PC-3 (cell line): Measurements from ENCODE around the gene PARK7. TPM values are rescaled to one million over a fixed set of nuclear protein-coding genes. Genes with fewer than 3 reads are reported as not detected.

Source experiments
- ATAC-seq: fragments of 200-7000 bp; cut with Tn5 transposase; 2 replicates; pipeline ENCODE4 v1.9.1; 2020; ENCODE audit warnings: mild to moderate bottlenecking, moderate library complexity
- BruUV-seq: library from RNA; stranded (reverse); fragments of 400-500 nt; replicated peaks from 2 replicates; lab custom pipeline; 2021; lab: Mats Ljungman, UMichigan
- CTCF ChIA-PET: fragments of 300-600 bp; sonication (Branson Sonifier 250); formaldehyde crosslinking; loops from one replicate; lab custom pipeline; 2022; ENCODE audit warnings: antibody characterized with exemption; lab: Charles Lee
- POLR2A ChIA-PET: fragments of 300-600 bp; sonication (Branson Sonifier 250); formaldehyde crosslinking; loops from one replicate; lab custom pipeline; 2022; ENCODE audit warnings: antibody characterized with exemption; ENCODE audit not compliant: unreplicated experiment; lab: Charles Lee
- DNase-seq: peaks from one replicate; pipeline ENCODE4 v3.0.0-alpha.2; 2015
- H2AFZ ChIP-seq: fragments of 300-600 bp; sonication (generic); 2 replicates; pipeline ENCODE4 v1.6.0; 2016; ENCODE audit warnings: antibody characterized with exemption, low read length
- H3F3A ChIP-seq: fragments of 300-600 bp; sonication (generic); one replicate; pipeline ENCODE4 v1.6.0; 2017; ENCODE audit warnings: antibody characterized with exemption, low read length, control low read depth, mild to moderate bottlenecking; ENCODE audit not compliant: unreplicated experiment
- H3K27ac ChIP-seq: fragments of 300-600 bp; sonication (generic); 2 replicates; pipeline ENCODE4 v1.5.1; 2016; ENCODE audit warnings: mild to moderate bottlenecking, low read length
- H3K27me3 ChIP-seq: fragments of 300-600 bp; sonication (generic); 2 replicates; pipeline ENCODE4 v1.6.1; 2016; ENCODE audit warnings: low read length, mixed read lengths
- H3K36me3 ChIP-seq: fragments of 300-600 bp; sonication (generic); 2 replicates; pipeline ENCODE4 v1.6.1; 2016; ENCODE audit warnings: low read depth, mixed run types, low read length, mixed read lengths
- H3K4me1 ChIP-seq: fragments of 300-600 bp; sonication (generic); 2 replicates; pipeline ENCODE4 v1.5.1; 2016; ENCODE audit warnings: low read length; ENCODE audit not compliant: insufficient read depth
- H3K4me2 ChIP-seq: fragments of 300-600 bp; sonication (generic); 2 replicates; pipeline ENCODE4 v1.6.0; 2016; ENCODE audit warnings: low read length
- H3K4me3 ChIP-seq: fragments of 300-600 bp; sonication (generic); 2 replicates; pipeline ENCODE4 v1.5.1; 2016; ENCODE audit warnings: mild to moderate bottlenecking, low read length, mixed read lengths
- H3K79me2 ChIP-seq: fragments of 300-600 bp; sonication (generic); 2 replicates; pipeline ENCODE4 v1.6.1; 2017; ENCODE audit warnings: low read length, mixed read lengths
- H3K9ac ChIP-seq: fragments of 300-600 bp; sonication (generic); 2 replicates; pipeline ENCODE4 v1.6.0; 2016; ENCODE audit warnings: mild to moderate bottlenecking, low read length
- H3K9me2 ChIP-seq: fragments of 300-600 bp; sonication (generic); replicated peaks from 2 replicates; pipeline ENCODE4 v1.6.1; 2016; ENCODE audit warnings: mixed run types, low read length, mixed read lengths
- H3K9me3 ChIP-seq: fragments of 300-600 bp; sonication (generic); 2 replicates; pipeline ENCODE4 v1.6.1; 2016; ENCODE audit warnings: low read length, mixed read lengths
- H4K20me1 ChIP-seq: fragments of 300-600 bp; sonication (generic); 2 replicates; pipeline ENCODE4 v1.6.1; 2016; ENCODE audit warnings: low read length, mixed read lengths
- CTCF ChIP-seq: fragments of 300-600 bp; sonication (generic); conservative IDR thresholded peaks from 2 replicates; pipeline ENCODE4 v1.5.1; 2017; ENCODE audit warnings: antibody characterized with exemption, low read depth, mild to moderate bottlenecking, low read length
- EZH2 ChIP-seq: fragments of 300-600 bp; sonication (generic); IDR thresholded peaks from one replicate; pipeline ENCODE4 v1.6.1; 2017; ENCODE audit warnings: antibody characterized with exemption, mild to moderate bottlenecking, low read length; ENCODE audit not compliant: unreplicated experiment
- EZH2phosphoT487 ChIP-seq: fragments of 300-600 bp; sonication (generic); IDR thresholded peaks from 2 replicates; pipeline ENCODE4 v1.6.1; 2018; ENCODE audit warnings: mild to moderate bottlenecking, antibody characterized with exemption, low read length, borderline replicate concordance
- intact Hi-C: fragments of 100-400 bp; cut with micrococcal nuclease; formaldehyde crosslinking; loops from 2 replicates; pipeline ENCODE4 v1.9.0; 2023
- total RNA-seq: library from RNA; depleted of rRNA; stranded (reverse); fragments of >200 nt; gene quantifications from 2 replicates; pipeline ENCODE4 v1.2.3, GENCODE V29; 2014

The PARK7 gene
- total RNA-seq, 1 experiment from 2014 or later, result 316 TPM

GRCh38 chr1:7964476-7964875 is 3.0 kb downstream of the PARK7 start:
- Histone ChIP-seq H3K9me2 (no peaks in the 10 kb centered on the region), H3K27me3 (no peaks in the 10 kb centered on the region), H3F3A (no peaks in the 10 kb centered on the region), H2AFZ (no peak overlapping the region), H3K4me1 (peaks cover 13% of the 10 kb centered on the region), H3K4me2 (no peak overlapping the region), H4K20me1 (peaks cover 6% of the 10 kb centered on the region; the same call in 1 of the 2 replicates), H3K79me2 (peaks cover 84% of the 10 kb centered on the region), H3K36me3 (peaks cover 41% of the 10 kb centered on the region), H3K9ac (no peak overlapping the region), H3K27ac (no peak overlapping the region), H3K4me3 (no peak overlapping the region), H3K9me3 (no peaks in the 10 kb centered on the region)
- BruUV-seq, result no TSS peak
- ChIA-PET CTCF (no interaction called here), POLR2A (interaction anchor here (0.6 kb wide), 1 partner anchor 154 kb away, joined by 3 read pairs; no protein-coding TSS in a partner anchor)
- ATAC-seq (no peak), DNase-seq (no peak)
- TF ChIP-seq EZH2 (no peak), EZH2phosphoT487 (no peak), CTCF (no peak)
- intact Hi-C loops, result loop anchor here (10.0 kb wide), 1 partner anchor 300 kb away; no protein-coding TSS in a partner anchor

GRCh38 chr1:7967196-7967595 is 5.7 kb downstream of the PARK7 start:
- no peaks in the 10 kb centered on the region for H3K9me2 ChIP-seq
- POLR2A ChIA-PET, result no interaction called here
- no TSS peak for BruUV-seq
- no peak for TF ChIP-seq CTCF
- TF ChIP-seq EZH2, result no peak
- TF ChIP-seq EZH2phosphoT487, result no peak
- no peaks in the 10 kb centered on the region for H3K27me3 ChIP-seq
- ATAC-seq (no peak), DNase-seq (no peak)
- intact Hi-C loops, result loop anchor here (10.0 kb wide), 1 partner anchor 302 kb away; no protein-coding TSS in a partner anchor
- H4K20me1 ChIP-seq, result peaks cover 6% of the 10 kb centered on the region; the same call in 1 of the 2 replicates
- no peak overlapping the region for H2AFZ ChIP-seq
- no peak overlapping the region for H3K27ac ChIP-seq
- H3K4me3 ChIP-seq, result no peak overlapping the region
- peaks cover 66% of the 10 kb centered on the region for H3K79me2 ChIP-seq
- peaks cover 60% of the 10 kb centered on the region for H3K36me3 ChIP-seq
- peaks cover 9% of the 10 kb centered on the region; the same call in 1 of the 2 replicates for H3K4me1 ChIP-seq
- no peaks in the 10 kb centered on the region for H3F3A ChIP-seq
- no peak overlapping the region for H3K4me2 ChIP-seq
- H3K9me3 ChIP-seq, result no peaks in the 10 kb centered on the region
- CTCF ChIA-PET, result no interaction called here
- H3K9ac ChIP-seq, result no peak overlapping the region

GRCh38 chr1:7967651-7968050 is 6.1 kb downstream of the PARK7 start:
- ATAC-seq (no peak), DNase-seq (no peak)
- Histone ChIP-seq H3K9me3 (no peaks in the 10 kb centered on the region), H3K4me3 (no peak overlapping the region), H3K9ac (no peak overlapping the region), H3K27me3 (no peaks in the 10 kb centered on the region), H3K27ac (no peak overlapping the region), H3K9me2 (no peaks in the 10 kb centered on the region), H3K4me1 (0 out of 2 replicates have a peak, but pooled peaks cover 5% of the 10 kb centered on the region), H3F3A (no peaks in the 10 kb centered on the region), H2AFZ (no peak overlapping the region), H4K20me1 (peaks cover 6% of the 10 kb centered on the region; the same call in 1 of the 2 replicates), H3K79me2 (peaks cover 62% of the 10 kb centered on the region), H3K36me3 (peaks cover 63% of the 10 kb centered on the region), H3K4me2 (no peak overlapping the region)
- CTCF ChIA-PET, result no interaction called here
- intact Hi-C loops, result loop anchor here (10.0 kb wide), 1 partner anchor 303 kb away; no protein-coding TSS in a partner anchor
- no TSS peak for BruUV-seq
- POLR2A ChIA-PET, result no interaction called here
- TF ChIP-seq CTCF (no peak), EZH2 (no peak), EZH2phosphoT487 (no peak)
